GM21723 (cell line): ENCODE results near the gene MYOCOS.
"Not testable (repeated sequence)": the region's sequence is repeated elsewhere in the genome, so short reads cannot be mapped to it uniquely, and the experiment has no call there.

Experiments used
- ATAC-seq: cut with Tn5 transposase; IDR thresholded peaks from one replicate; pipeline ENCODE4 v1.9.1; 2021; ENCODE audit warnings: mild to moderate bottlenecking, moderate library complexity; ENCODE audit not compliant: unreplicated experiment

Gene MYOCOS

GRCh38 chr1:171656206-171656605 lies 34.2 kb downstream of the MYOCOS start:
- not testable (repeated sequence) for ATAC-seq

GRCh38 chr1:171661076-171661650 lies 39.1 kb downstream of the MYOCOS start:
- no peak for ATAC-seq

- ATAC-seq: no peak
These were observed 41.2 kb downstream of the MYOCOS start for GRCh38 chr1:171663036-171663853.

- no peak for ATAC-seq
These were observed 42.0 kb downstream of the MYOCOS start for GRCh38 chr1:171663854-171664575.

GRCh38 chr1:171664976-171665375 lies 42.9 kb downstream of the MYOCOS start:
- ATAC-seq: no peak

GRCh38 chr1:171666114-171666769 lies 44.2 kb downstream of the MYOCOS start:
- ATAC-seq: no peak

GRCh38 chr1:171668372-171668771 lies 46.3 kb downstream of the MYOCOS start:
- ATAC-seq: no peak

- no peak for ATAC-seq
These were observed 48.7 kb downstream of the MYOCOS start for GRCh38 chr1:171670739-171671138.

- ATAC-seq: no peak
These were observed 52.7 kb downstream of the MYOCOS start for GRCh38 chr1:171674431-171675405.
